HG02852 (cell line): Measurements from ENCODE around the gene PPP1R15A.
"Not testable (repeated sequence)": the region's sequence is repeated elsewhere in the genome, so short reads cannot be mapped to it uniquely, and the experiment has no call there.

Source experiments
- ATAC-seq: cut with Tn5 transposase; IDR thresholded peaks from one replicate; pipeline ENCODE4 v1.9.1; 2021; ENCODE audit warnings: mild to moderate bottlenecking, moderate library complexity; ENCODE audit not compliant: unreplicated experiment

PPP1R15A gene

GRCh38 chr19:48910803-48911202, 38.6 kb downstream of the PPP1R15A start:
- no peak for ATAC-seq

GRCh38 chr19:48913114-48913889, 41.1 kb downstream of the PPP1R15A start:
- no peak for ATAC-seq

GRCh38 chr19:48914181-48914580, 42.0 kb downstream of the PPP1R15A start:
- no peak for ATAC-seq

GRCh38 chr19:48915757-48916156, 43.5 kb downstream of the PPP1R15A start:
- ATAC-seq, result no peak

- no peak for ATAC-seq
Measured at GRCh38 chr19:48918071-48918470, 45.9 kb downstream of the PPP1R15A start.

- no peak for ATAC-seq
Measured at GRCh38 chr19:48918801-48919247, 46.6 kb downstream of the PPP1R15A start.

GRCh38 chr19:48919271-48919670, 47.0 kb downstream of the PPP1R15A start:
- ATAC-seq, result not testable (repeated sequence)

- ATAC-seq, result no peak
Measured at GRCh38 chr19:48920949-48921348, 48.7 kb downstream of the PPP1R15A start.

- no peak for ATAC-seq
Measured at GRCh38 chr19:48921721-48922500, 49.7 kb downstream of the PPP1R15A start.

GRCh38 chr19:48922548-48923490, 50.6 kb downstream of the PPP1R15A start:
- no peak for ATAC-seq

GRCh38 chr19:48925240-48925843, 53.1 kb downstream of the PPP1R15A start:
- no peak for ATAC-seq
